ENCODE measurements around the gene FIGNL2. TPM values are rescaled to one million over a fixed set of nuclear protein-coding genes. Genes with fewer than 3 reads are reported as not detected.

Gene FIGNL2
- polyA plus RNA-seq, 1 donor (not counting 4 experiments of a cell fraction or from before 2014, with no cell fraction given), result not detected

- DNase-seq (ENCODE audit: low read depth, low spot score) (no peak), FAIRE-seq (no peak)
- dilution Hi-C loops (cut with MboI; ENCODE audit: extremely low pct_ligation_motif_present, low sequenced_read_pairs), result no loop called here
- Histone ChIP-seq H3K4me1 (ENCODE audit: control insufficient read depth, extremely low read depth, insufficient read depth, low read length) (no peaks in the 10 kb centered on the region), H3K79me2 (ENCODE audit: control insufficient read depth, insufficient read depth, low read length) (no peaks in the 10 kb centered on the region), H4K20me1 (ENCODE audit: control insufficient read depth, extremely low read depth, insufficient read depth, low read length) (no peaks in the 10 kb centered on the region), H3K27ac (ENCODE audit: control insufficient read depth, insufficient read depth, low read length) (no peak overlapping the region), H3K9me1 (ENCODE audit: control insufficient read depth, extremely low read depth, insufficient read depth, low read length) (no peaks in the 10 kb centered on the region), H3K9ac (ENCODE audit: control insufficient read depth, extremely low read depth, insufficient read depth, low read length) (no peak overlapping the region), H3K4me3 (ENCODE audit: control insufficient read depth in 2 of 3, extremely low read depth in 1 of 3, insufficient read depth in 2 of 3, low read depth in 1 of 3, low read length in 3 of 3) (no peak overlapping the region), H3K36me3 (ENCODE audit: control insufficient read depth in 2 of 2, extremely low read depth in 1 of 2, insufficient read depth in 2 of 2, low read length in 2 of 2) (no peaks in the 10 kb centered on the region), H3K4me2 (ENCODE audit: control insufficient read depth, extremely low read depth, insufficient read depth, low read depth, low read length) (peak overlapping the region; percentile 12), H3K27me3 (ENCODE audit: control insufficient read depth, extremely low read depth, insufficient read depth, low read length) (peaks cover 70% of the 10 kb centered on the region), H3K9me3 (ENCODE audit: control insufficient read depth, low read depth, low read length) (no peaks in the 10 kb centered on the region), H2AFZ (ENCODE audit: control insufficient read depth, low read length) (no peak overlapping the region)
- TF ChIP-seq EZH2 (IDR thresholded peaks at IDR 0.05; ENCODE audit: low read length), result peak; percentile 86
- TF ChIP-seq CTCF (optimal IDR thresholded peaks at IDR 0.05 in 1 of 3, IDR thresholded peaks at IDR 0.05 in 1 of 3, conservative IDR thresholded peaks at IDR 0.05 in 1 of 3; ENCODE audit: extremely low read depth in 1 of 3, insufficient read depth in 2 of 3, low read length in 3 of 3), result no peak
Measured at GRCh38 chr12:51846911-51847642, 1.4 kb downstream of the FIGNL2 start.

GRCh38 chr12:51846271-51846691 is 2.2 kb downstream of the FIGNL2 start:
- Histone ChIP-seq H3K79me2 (ENCODE audit: control insufficient read depth, insufficient read depth, low read length) (no peaks in the 10 kb centered on the region), H3K9me3 (ENCODE audit: control insufficient read depth, low read depth, low read length) (no peaks in the 10 kb centered on the region), H2AFZ (ENCODE audit: control insufficient read depth, low read length) (no peak overlapping the region), H3K4me1 (ENCODE audit: control insufficient read depth, extremely low read depth, insufficient read depth, low read length) (no peaks in the 10 kb centered on the region), H3K9ac (ENCODE audit: control insufficient read depth, extremely low read depth, insufficient read depth, low read length) (no peak overlapping the region), H4K20me1 (ENCODE audit: control insufficient read depth, extremely low read depth, insufficient read depth, low read length) (no peaks in the 10 kb centered on the region), H3K9me1 (ENCODE audit: control insufficient read depth, extremely low read depth, insufficient read depth, low read length) (no peaks in the 10 kb centered on the region), H3K27ac (ENCODE audit: control insufficient read depth, insufficient read depth, low read length) (no peak overlapping the region), H3K27me3 (ENCODE audit: control insufficient read depth, extremely low read depth, insufficient read depth, low read length) (peaks cover 72% of the 10 kb centered on the region), H3K4me3 (ENCODE audit: control insufficient read depth in 2 of 3, extremely low read depth in 1 of 3, insufficient read depth in 2 of 3, low read depth in 1 of 3, low read length in 3 of 3) (no peak overlapping the region), H3K4me2 (ENCODE audit: control insufficient read depth, extremely low read depth, insufficient read depth, low read depth, low read length) (no peak overlapping the region), H3K36me3 (ENCODE audit: control insufficient read depth in 2 of 2, extremely low read depth in 1 of 2, insufficient read depth in 2 of 2, low read length in 2 of 2) (no peaks in the 10 kb centered on the region)
- no peak for FAIRE-seq
- dilution Hi-C loops (cut with MboI; ENCODE audit: extremely low pct_ligation_motif_present, low sequenced_read_pairs), result no loop called here
- TF ChIP-seq EZH2 (IDR thresholded peaks at IDR 0.05; ENCODE audit: low read length) (no peak), CTCF (optimal IDR thresholded peaks at IDR 0.05 in 1 of 3, IDR thresholded peaks at IDR 0.05 in 1 of 3, conservative IDR thresholded peaks at IDR 0.05 in 1 of 3; ENCODE audit: extremely low read depth in 1 of 3, insufficient read depth in 2 of 3, low read length in 3 of 3) (no peak)
- no peak for DNase-seq (ENCODE audit: low read depth, low spot score)
